Panc1 (cell line): ENCODE measurements around the gene RETNLB. TPM values are rescaled to one million over a fixed set of nuclear protein-coding genes. Genes with fewer than 3 reads are reported as not detected.

Experiments
- ATAC-seq: fragments of 200-7000 bp; cut with Tn5 transposase; 2 replicates; pipeline ENCODE4 v1.9.1; 2020; ENCODE audit warnings: mild to moderate bottlenecking, moderate library complexity
- Bru-seq: library from RNA; stranded (reverse); fragments of 400-500 nt; gene quantifications from one replicate; lab custom pipeline; 2021; lab: Mats Ljungman, UMichigan
- BruChase-seq, 2 experiments: library from RNA; stranded (reverse); fragments of 400-500 nt; gene quantifications; one replicate each; lab custom pipeline; 2021; lab: Mats Ljungman, UMichigan
- BruUV-seq: library from RNA; stranded (reverse); fragments of 400-500 nt; replicated peaks from 2 replicates; lab custom pipeline; 2021; lab: Mats Ljungman, UMichigan
- CTCF ChIA-PET: fragments of 300-600 bp; sonication (Branson Sonifier 250); formaldehyde crosslinking; loops from one replicate; lab custom pipeline; 2022; ENCODE audit warnings: antibody characterized with exemption; lab: Charles Lee
- POLR2A ChIA-PET: fragments of 300-600 bp; sonication (Branson Sonifier 250); formaldehyde crosslinking; loops from one replicate; lab custom pipeline; 2022; ENCODE audit warnings: antibody characterized with exemption; lab: Charles Lee
- DNase-seq: peaks from one replicate; pipeline ENCODE4 v3.0.0-alpha.2; 2010; ENCODE audit warnings: low read depth, low spot score
- H3K27ac ChIP-seq: 2 replicates; pipeline ENCODE4 v1.5.1; 2011; ENCODE audit warnings: mild to moderate bottlenecking, low read length, inconsistent platforms
- H3K27me3 ChIP-seq: fragments of 200-500 bp; sonication (Bioruptor generic); 2 replicates; pipeline ENCODE4 v1.6.0; 2014; ENCODE audit warnings: low read length, inconsistent platforms; ENCODE audit not compliant: control insufficient read depth, insufficient read depth
- H3K36me3 ChIP-seq: fragments of 200-500 bp; sonication (Bioruptor generic); 2 replicates; pipeline ENCODE4 v1.5.1; 2014; ENCODE audit warnings: inconsistent platforms, mild to moderate bottlenecking, low read length, moderate library complexity; ENCODE audit not compliant: control insufficient read depth, insufficient read depth
- H3K4me1 ChIP-seq: 2 replicates; pipeline ENCODE4 v1.5.1; 2011; ENCODE audit warnings: inconsistent platforms, mild to moderate bottlenecking, low read length, moderate library complexity; ENCODE audit not compliant: control insufficient read depth, insufficient read depth
- H3K4me3 ChIP-seq, 2 experiments: 2 replicates each; pipeline ENCODE4 v1.5.1; 2011 to 2012; ENCODE audit warnings: low read depth in 2 of 2, low read length in 2 of 2, mild to moderate bottlenecking in 2 of 2, inconsistent platforms in 1 of 2, moderate library complexity in 1 of 2
- H3K9me3 ChIP-seq: fragments of 200-500 bp; sonication (Bioruptor generic); 2 replicates; pipeline ENCODE4 v1.5.1; 2014; ENCODE audit warnings: low read depth, mild to moderate bottlenecking, inconsistent platforms, low read length, moderate library complexity; ENCODE audit not compliant: control insufficient read depth, insufficient read depth
- CTCF ChIP-seq: fragments of 450-650 bp; IDR thresholded peaks from 2 replicates; pipeline ENCODE4 v1.5.1; 2017; ENCODE audit warnings: mild to moderate bottlenecking
- POLR2AphosphoS5 ChIP-seq: IDR thresholded peaks from 2 replicates; pipeline ENCODE4 v1.6.1; 2012; ENCODE audit warnings: mild to moderate bottlenecking, low read depth, low read length, moderate library complexity
- REST ChIP-seq, 2 experiments: IDR thresholded peaks; 2 replicates each; pipeline ENCODE4 v1.6.1; 2011 to 2012; ENCODE audit warnings: low read depth in 2 of 2, control low read depth in 1 of 2, low read length in 1 of 2, mild to moderate bottlenecking in 1 of 2, moderate library complexity in 1 of 2; ENCODE audit not compliant: insufficient read depth in 1 of 2
- SIN3A ChIP-seq: IDR thresholded peaks from 2 replicates; pipeline ENCODE4 v1.6.1; 2012; ENCODE audit warnings: low read depth, mild to moderate bottlenecking, low read length, moderate library complexity, borderline replicate concordance; ENCODE audit not compliant: insufficient read depth
- TCF7L2 ChIP-seq: IDR thresholded peaks from 2 replicates; pipeline ENCODE4 v1.6.1; 2011; ENCODE audit warnings: mild to moderate bottlenecking, low read depth, low read length, inconsistent platforms
- in situ Hi-C: cut with HindIII; loops from 2 replicates; pipeline ENCODE4 v1.10.0; 2016; ENCODE audit warnings: low sequenced_read_pairs, low pct_unique_long_range_greater_than_20kb
- intact Hi-C: fragments of 100-400 bp; cut with micrococcal nuclease; formaldehyde crosslinking; loops from one replicate; pipeline ENCODE4 v1.10.0; 2022; ENCODE audit not compliant: unreplicated experiment
- long read RNA-seq: library from polyadenylated mRNA; unstranded; transcript quantifications from one replicate; pipeline ENCODE4 v2.0.0, GENCODE V29; 2021; ENCODE audit not compliant: unreplicated experiment
- polyA plus RNA-seq: library from polyadenylated mRNA; unstranded; fragments of >200 nt; gene quantifications from one replicate; pipeline ENCODE4 v1.2.1, GENCODE V29; 2012; ENCODE audit warnings: missing spikeins; ENCODE audit not compliant: insufficient read length
- total RNA-seq: library from RNA; stranded (reverse); gene quantifications from one replicate; pipeline ENCODE4 v1.2.1, GENCODE V29; 2021; ENCODE audit not compliant: unreplicated experiment

Gene RETNLB
- total RNA-seq (not detected), Bru-seq, nascent RNA (percentile 19 among the genes with signal in this experiment), BruChase-seq, experiment 1, labeled RNA remaining after a 2-hour chase (not detected), BruChase-seq, experiment 2, labeled RNA remaining after a 6-hour chase (not detected)
- polyA plus RNA-seq, result not detected
- long read RNA-seq, result 0 reads

DNA sequence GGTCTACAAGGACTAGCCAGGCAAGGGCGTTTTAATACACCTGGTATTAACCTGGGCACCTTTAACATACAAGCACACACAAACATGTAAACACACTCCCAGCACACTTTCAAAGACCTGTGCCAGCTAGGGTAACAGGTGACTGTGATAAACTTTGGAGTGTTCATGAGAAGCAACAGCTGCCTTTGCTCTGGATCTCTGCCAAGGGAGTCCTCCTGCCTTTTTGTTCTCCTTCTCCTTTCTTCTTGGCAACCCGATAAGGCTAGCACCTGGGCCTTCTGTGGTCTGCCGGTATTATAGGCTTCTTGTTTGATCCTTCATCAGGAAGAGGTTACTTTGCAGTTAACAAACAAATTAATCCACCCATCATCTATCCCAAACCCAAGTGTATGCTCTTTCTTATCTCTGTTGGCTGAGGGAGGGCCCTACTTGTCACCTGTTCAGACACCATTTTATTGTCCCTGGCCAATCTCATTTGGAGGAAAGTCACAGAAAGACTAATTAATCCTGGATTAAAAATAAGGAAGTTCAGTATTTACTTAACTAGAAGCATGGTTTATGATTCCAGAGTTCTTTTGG is at the start of gene RETNLB:
RETNLB (minus strand) TSS at position 7 of the 579 bp plus-strand sequence. CDS start 225 bp downstream, outside the sequence.
- CTCF ChIA-PET, result no interaction called here
- Histone ChIP-seq H3K4me1 (no peaks in the 10 kb centered on the region), H3K27me3 (peaks cover 3% of the 10 kb centered on the region; the same call in 1 of the 2 replicates), H3K9me3 (no peaks in the 10 kb centered on the region), H3K4me3 (no peak within 1 kb of the TSS), H3K36me3 (no peaks in the 10 kb centered on the region), H3K27ac (no peak within 1 kb of the TSS)
- intact Hi-C loops, result no loop called here
- in situ Hi-C loops, result no loop called here
- DNase-seq, result no peak
- POLR2A ChIA-PET, result no interaction called here
- BruUV-seq, result no TSS peak
- TF ChIP-seq TCF7L2, result no peak
- no peak for TF ChIP-seq POLR2AphosphoS5
- no peak for TF ChIP-seq REST (IDR thresholded peaks at IDR 0.05; ENCODE audit: insufficient read depth in 1 of 2, low read depth in 2 of 2, low read length in 1 of 2)
- TF ChIP-seq CTCF, result no peak
- TF ChIP-seq SIN3A, result no peak
- ATAC-seq, result no peak

- POLR2A ChIA-PET, result no interaction called here
- ATAC-seq, result no peak
- in situ Hi-C loops, result no loop called here
Measured at GRCh38 chr3:108806316-108806715, 49.1 kb upstream of the RETNLB start.

More at GRCh38 chr3:108806316-108806715, 49.1 kb upstream of the RETNLB start:
- no peaks in the 10 kb centered on the region for H3K9me3 ChIP-seq
- no peaks in the 10 kb centered on the region for H3K27me3 ChIP-seq
- no peaks in the 10 kb centered on the region for H3K4me1 ChIP-seq
- intact Hi-C loops, result no loop called here
- TF ChIP-seq TCF7L2, result no peak
- no peak for TF ChIP-seq SIN3A
- TF ChIP-seq POLR2AphosphoS5, result no peak
- TF ChIP-seq CTCF, result no peak
- no peak for TF ChIP-seq REST (IDR thresholded peaks at IDR 0.05; ENCODE audit: insufficient read depth in 1 of 2, low read depth in 2 of 2, low read length in 1 of 2)
- H3K36me3 ChIP-seq, result no peaks in the 10 kb centered on the region
- no TSS peak for BruUV-seq
- no peak overlapping the region for H3K27ac ChIP-seq
- H3K4me3 ChIP-seq, result no peak overlapping the region
- no peak for DNase-seq
- CTCF ChIA-PET, result no interaction called here
